SK-N-MC (cell line): Measurements from ENCODE around the gene SIT1.

Experiments
- EZH2 ChIP-seq: fragments of 200-600 bp; sonication (generic); IDR thresholded peaks from one replicate; pipeline ENCODE4 v1.6.1; 2017; ENCODE audit warnings: antibody characterized with exemption
- FOXP2 ChIP-seq: optimal IDR thresholded peaks from 2 replicates; pipeline ENCODE3; 2011; ENCODE audit warnings: mild to moderate bottlenecking, moderate library complexity; ENCODE audit not compliant: insufficient read depth; ENCODE audit errors: extremely low read length, control extremely low read depth
- POLR2AphosphoS5 ChIP-seq: IDR thresholded peaks from 2 replicates; pipeline ENCODE4 v1.6.1; 2012; ENCODE audit warnings: mild to moderate bottlenecking, low read depth, low read length, borderline replicate concordance

GRCh38 chr9:35690614-35691333 lies 40.0 kb upstream of the SIT1 start:
- TF ChIP-seq POLR2AphosphoS5 = peak; percentile 66
- TF ChIP-seq EZH2 = no peak
- no peak for TF ChIP-seq FOXP2
